C4-2B (cell line): Measurements from ENCODE around the gene SNAPC4.

Experiments
- H3K27ac ChIP-seq: fragments of 450-650 bp; 2 replicates; pipeline ENCODE4 v1.5.1; 2017
- ZFX ChIP-seq: fragments of 450-650 bp; IDR thresholded peaks from 2 replicates; pipeline ENCODE4 v1.6.1; 2017
- TF ChIP-seq, protein P1 (sequence below): fragments of 450-650 bp; conservative IDR thresholded peaks from 2 replicates; pipeline ENCODE4 v1.5.1; 2017; ENCODE audit warnings: mild to moderate bottlenecking

The SNAPC4 gene

DNA sequence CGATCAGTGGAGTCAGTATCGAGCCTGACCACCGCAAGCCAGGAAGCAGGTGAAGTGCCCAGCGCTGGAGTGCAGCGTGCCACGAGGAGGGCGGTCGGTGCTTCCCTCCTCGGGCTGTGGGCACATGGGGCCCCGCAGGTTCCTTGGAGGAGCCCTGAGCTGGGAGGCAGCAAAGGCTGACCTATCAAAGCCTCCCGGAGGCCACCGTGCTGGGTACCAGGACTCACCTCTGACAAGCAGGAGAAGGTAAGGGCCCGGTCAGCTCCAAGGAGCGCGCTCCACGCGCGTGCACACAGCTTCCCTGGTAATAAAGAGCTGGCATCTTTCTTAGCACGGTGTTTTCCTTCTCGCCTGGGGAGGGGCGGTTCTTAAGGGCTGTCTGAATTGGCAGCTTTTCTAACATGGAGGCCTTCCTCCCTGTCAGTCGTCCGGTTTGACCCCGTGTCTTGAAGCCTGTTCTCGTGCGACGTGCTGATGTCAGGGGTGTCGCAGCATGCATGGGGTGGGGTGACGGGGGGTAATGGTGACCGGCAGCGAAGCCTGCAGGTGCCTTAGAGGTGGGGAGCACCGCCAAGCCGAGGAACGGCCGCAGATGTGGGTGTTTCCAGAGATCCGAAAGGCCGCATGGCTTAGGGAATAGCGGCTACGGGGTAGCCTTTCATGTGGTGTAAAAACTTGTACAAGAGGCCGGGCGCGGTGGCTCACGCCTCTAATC, 23.6 kb upstream of the SNAPC4 start:
- TF ChIP-seq, protein P1, sequence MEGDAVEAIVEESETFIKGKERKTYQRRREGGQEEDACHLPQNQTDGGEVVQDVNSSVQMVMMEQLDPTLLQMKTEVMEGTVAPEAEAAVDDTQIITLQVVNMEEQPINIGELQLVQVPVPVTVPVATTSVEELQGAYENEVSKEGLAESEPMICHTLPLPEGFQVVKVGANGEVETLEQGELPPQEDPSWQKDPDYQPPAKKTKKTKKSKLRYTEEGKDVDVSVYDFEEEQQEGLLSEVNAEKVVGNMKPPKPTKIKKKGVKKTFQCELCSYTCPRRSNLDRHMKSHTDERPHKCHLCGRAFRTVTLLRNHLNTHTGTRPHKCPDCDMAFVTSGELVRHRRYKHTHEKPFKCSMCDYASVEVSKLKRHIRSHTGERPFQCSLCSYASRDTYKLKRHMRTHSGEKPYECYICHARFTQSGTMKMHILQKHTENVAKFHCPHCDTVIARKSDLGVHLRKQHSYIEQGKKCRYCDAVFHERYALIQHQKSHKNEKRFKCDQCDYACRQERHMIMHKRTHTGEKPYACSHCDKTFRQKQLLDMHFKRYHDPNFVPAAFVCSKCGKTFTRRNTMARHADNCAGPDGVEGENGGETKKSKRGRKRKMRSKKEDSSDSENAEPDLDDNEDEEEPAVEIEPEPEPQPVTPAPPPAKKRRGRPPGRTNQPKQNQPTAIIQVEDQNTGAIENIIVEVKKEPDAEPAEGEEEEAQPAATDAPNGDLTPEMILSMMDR = no peak
- no peak for TF ChIP-seq ZFX
- H3K27ac ChIP-seq = peak overlapping the region; percentile 53

DNA sequence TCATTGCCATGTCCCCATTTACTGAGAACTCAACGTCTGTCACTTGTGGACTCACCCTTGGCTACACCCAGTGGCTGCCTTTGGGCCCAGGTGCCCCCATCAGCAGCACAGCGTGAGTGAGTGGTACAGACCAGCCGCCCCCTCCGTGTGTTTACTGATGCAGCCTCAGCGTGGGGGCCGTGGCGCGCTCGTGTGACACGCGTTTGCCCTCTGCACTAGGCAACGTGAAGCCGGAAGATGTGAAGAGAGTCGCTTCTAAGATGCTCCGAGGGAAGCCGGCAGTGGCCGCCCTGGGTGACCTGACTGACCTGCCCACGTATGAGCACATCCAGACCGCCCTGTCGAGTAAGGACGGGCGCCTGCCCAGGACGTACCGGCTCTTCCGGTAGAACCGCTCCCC, 22.9 kb upstream of the SNAPC4 start:
- TF ChIP-seq, protein P1 = no peak
- TF ChIP-seq ZFX = no peak
- peak overlapping the region; percentile 53 for H3K27ac ChIP-seq

DNA sequence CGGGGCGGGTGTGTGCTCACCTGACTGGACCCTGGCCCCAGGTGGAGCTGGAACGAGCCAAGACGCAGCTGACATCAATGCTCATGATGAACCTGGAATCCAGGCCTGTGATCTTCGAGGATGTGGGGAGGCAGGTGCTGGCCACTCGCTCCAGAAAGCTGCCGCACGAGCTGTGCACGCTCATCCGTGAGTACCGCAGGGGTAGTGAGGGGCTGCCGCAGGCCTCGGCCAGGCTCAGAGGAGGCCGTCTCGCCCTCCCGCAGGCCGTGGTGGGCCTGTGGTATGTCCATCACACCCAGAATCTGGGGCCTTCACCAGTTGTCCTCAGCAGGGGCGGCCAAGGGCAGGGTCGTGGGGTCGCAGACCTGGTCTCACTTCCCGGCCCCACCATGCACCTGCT, 21.8 kb upstream of the SNAPC4 start:
- no peak overlapping the region; the same call in 1 of the 2 replicates for H3K27ac ChIP-seq
- TF ChIP-seq, protein P1 = no peak
- no peak for TF ChIP-seq ZFX

DNA sequence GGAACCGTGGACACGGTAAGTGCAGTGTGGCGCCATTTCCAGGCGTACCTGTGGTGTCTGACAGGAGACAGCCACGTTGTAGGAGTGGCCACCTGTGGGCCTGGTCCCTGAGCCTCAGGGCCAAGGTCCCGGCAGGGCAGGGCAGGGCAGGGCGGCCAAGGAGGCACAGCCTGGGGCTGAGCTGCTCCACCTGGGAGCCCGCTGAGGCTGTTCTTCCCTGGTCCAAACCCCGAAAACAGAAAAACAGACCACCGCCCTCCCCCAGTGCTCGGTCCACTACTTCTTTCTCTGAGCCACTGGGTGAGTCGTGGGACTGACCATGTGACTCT, 19.1 kb upstream of the SNAPC4 start:
- TF ChIP-seq, protein P1 = no peak
- no peak for TF ChIP-seq ZFX
- H3K27ac ChIP-seq = no peak overlapping the region

DNA sequence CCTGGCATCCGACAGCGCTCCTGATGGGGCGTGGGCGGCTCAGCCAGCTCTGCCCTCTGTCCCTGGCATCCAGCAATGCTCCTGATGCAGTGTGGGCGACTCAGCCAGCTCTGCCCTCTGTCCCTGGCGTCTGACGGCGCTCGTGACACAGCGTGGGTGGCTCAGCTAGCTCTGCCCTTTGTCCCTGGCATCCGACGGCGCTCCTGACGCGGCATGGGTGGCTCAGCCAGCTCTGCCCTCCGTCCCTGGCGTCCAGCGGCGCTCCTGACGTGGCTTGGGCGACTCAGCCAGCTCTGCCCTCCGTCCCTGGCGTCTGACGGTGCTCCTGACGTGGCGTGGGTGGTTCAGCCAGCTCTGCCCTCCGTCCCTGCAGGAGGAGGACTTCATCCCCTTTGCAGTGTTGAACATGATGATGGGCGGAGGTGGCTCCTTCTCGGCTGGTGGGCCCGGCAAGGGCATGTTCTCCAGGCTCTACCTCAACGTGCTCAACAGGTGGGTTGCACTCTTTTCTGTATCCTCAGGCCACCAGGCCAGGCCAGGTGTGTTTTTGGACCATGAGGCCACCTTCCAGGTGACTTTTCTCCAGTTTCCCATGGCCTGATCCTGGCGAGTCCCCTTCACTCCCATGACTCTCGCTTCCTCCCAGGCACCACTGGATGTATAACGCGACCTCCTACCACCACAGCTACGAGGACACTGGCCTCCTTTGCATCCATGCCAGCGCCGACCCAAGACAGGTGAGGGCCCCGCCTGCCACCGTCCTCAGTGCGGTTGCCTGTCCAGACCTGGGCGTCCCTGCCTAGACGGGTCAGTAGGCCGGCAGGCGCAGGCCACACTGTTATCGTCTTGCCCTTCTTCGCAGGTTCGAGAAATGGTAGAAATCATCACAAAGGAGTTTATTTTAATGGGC, 18.5 kb upstream of the SNAPC4 start:
- no peak overlapping the region for H3K27ac ChIP-seq
- TF ChIP-seq ZFX = no peak
- TF ChIP-seq, protein P1 = no peak

DNA sequence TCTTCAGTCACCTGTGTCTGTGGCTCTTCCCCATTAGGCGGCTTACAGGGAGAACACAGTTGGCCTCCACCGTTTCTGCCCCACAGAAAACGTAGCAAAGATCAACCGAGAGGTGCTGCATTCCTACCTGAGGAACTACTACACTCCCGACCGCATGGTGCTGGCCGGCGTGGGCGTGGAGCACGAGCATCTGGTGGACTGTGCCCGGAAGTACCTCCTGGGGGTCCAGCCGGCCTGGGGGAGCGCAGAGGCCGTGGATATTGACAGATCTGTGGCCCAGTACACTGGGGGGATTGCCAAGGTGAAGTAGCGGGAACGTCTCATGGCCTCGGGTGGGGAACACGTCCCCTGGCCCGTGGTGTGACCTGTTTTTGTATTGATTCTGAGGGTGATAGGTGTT, 16.9 kb upstream of the SNAPC4 start:
- no peak overlapping the region for H3K27ac ChIP-seq
- no peak for TF ChIP-seq ZFX
- TF ChIP-seq, protein P1 = no peak

DNA sequence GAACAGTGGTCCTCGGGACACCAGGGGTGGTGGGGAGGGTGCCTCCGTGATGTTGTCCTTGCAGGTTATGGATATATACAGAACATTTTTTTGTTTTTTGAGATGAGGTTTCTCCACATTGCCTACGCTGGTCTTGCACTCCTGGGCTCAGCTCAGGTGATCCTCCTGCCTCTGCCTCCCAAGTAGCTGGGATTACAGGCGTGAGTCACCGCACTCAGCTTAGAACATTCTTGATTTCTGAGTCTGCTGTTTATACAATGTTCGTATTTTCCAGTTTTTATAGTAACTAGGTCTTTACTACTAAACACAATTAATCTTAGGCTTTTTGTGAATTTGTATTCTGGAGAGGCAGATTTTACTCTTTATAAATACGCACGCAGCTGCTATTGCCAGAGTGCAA, 16.5 kb upstream of the SNAPC4 start:
- H3K27ac ChIP-seq = no peak overlapping the region
- TF ChIP-seq, protein P1 = no peak
